Right lobe of liver (tissue), 4 donors: ENCODE results near the gene ARSD.

Source experiments
- CTCF ChIP-seq, 4 donors: fragments of 200-600 bp in 3 of 4; fragments of 450-650 bp in 1 of 4; IDR thresholded peaks; one replicate each; pipeline versions ENCODE4 v1.5.1 to v1.8.0; 2016 to 2022; ENCODE audit warnings: antibody characterized with exemption in 4 of 4, mild to moderate bottlenecking in 2 of 4
- POLR2A ChIP-seq: fragments of 450-650 bp; IDR thresholded peaks from one replicate; pipeline ENCODE4 v1.6.1; 2017; ENCODE audit warnings: antibody characterized with exemption, mild to moderate bottlenecking
- donor health status: DM: no; HTN: no; CAD: no.
- donor health status: DM: no; HTN: no; CAD: no.
- donor health status: DM: no; HTN: yes; CAD: no.

- TF ChIP-seq CTCF (IDR thresholded peaks at IDR 0.05) (no peak), POLR2A (no peak)
Measured at GRCh38 chrX:2894885-2895292, 34.2 kb downstream of the ARSD start.
